H9 (cell line): ENCODE measurements around the gene LMF1. TPM values are rescaled to one million over a fixed set of nuclear protein-coding genes. Genes with fewer than 3 reads are reported as not detected.

Experiments used
- DNase-seq: peaks from one replicate; pipeline ENCODE4 v3.0.0-alpha.2; 2017
- H2AFZ ChIP-seq: one replicate; pipeline ENCODE4 v1.6.1; 2013; ENCODE audit warnings: mild to moderate bottlenecking, low read length, control low read depth, moderate library complexity
- H2AK5ac ChIP-seq: 2 replicates; pipeline ENCODE4 v1.6.1; 2013; ENCODE audit warnings: low read length, control low read depth, mixed read lengths; ENCODE audit not compliant: insufficient read length
- H2BK120ac ChIP-seq: one replicate; pipeline ENCODE4 v1.6.1; 2013; ENCODE audit warnings: low read depth, mild to moderate bottlenecking, low read length, control low read depth, inconsistent platforms; ENCODE audit not compliant: poor library complexity, severe bottlenecking
- H2BK12ac ChIP-seq: 2 replicates; pipeline ENCODE4 v1.6.1; 2013; ENCODE audit warnings: low read length, control low read depth, mixed read lengths, low read depth; ENCODE audit not compliant: insufficient read length
- H2BK15ac ChIP-seq: 2 replicates; pipeline ENCODE4 v1.6.1; 2013; ENCODE audit warnings: low read depth, low read length, control low read depth
- H2BK20ac ChIP-seq: one replicate; pipeline ENCODE4 v1.6.1; 2013; ENCODE audit warnings: low read depth, mild to moderate bottlenecking, low read length, control low read depth, inconsistent platforms; ENCODE audit not compliant: poor library complexity, severe bottlenecking
- H2BK5ac ChIP-seq: 2 replicates; pipeline ENCODE4 v1.6.1; 2013; ENCODE audit warnings: low read length, control low read depth, mixed read lengths; ENCODE audit not compliant: insufficient read length
- H3K14ac ChIP-seq: 2 replicates; pipeline ENCODE4 v1.6.1; 2013; ENCODE audit warnings: low read length, control low read depth; ENCODE audit not compliant: insufficient read depth
- H3K18ac ChIP-seq: 2 replicates; pipeline ENCODE4 v1.6.1; 2013; ENCODE audit warnings: low read depth, mild to moderate bottlenecking, mixed read lengths, low read length, control low read depth; ENCODE audit not compliant: insufficient read length
- H3K23ac ChIP-seq: 2 replicates; pipeline ENCODE4 v1.6.1; 2013; ENCODE audit warnings: low read length, control low read depth, mixed read lengths, low read depth; ENCODE audit not compliant: insufficient read length
- H3K23me2 ChIP-seq: 2 replicates; pipeline ENCODE4 v1.6.1; 2013; ENCODE audit warnings: low read depth, mild to moderate bottlenecking, mixed read lengths, low read length, control low read depth; ENCODE audit not compliant: insufficient read length, poor library complexity, severe bottlenecking
- H3K27ac ChIP-seq: 2 replicates; pipeline ENCODE4 v1.5.1; 2013; ENCODE audit warnings: low read length, control low read depth, mixed read lengths, low read depth; ENCODE audit not compliant: insufficient read length
- H3K27me3 ChIP-seq: 2 replicates; pipeline ENCODE4 v1.6.1; 2013; ENCODE audit warnings: low read length, control low read depth, inconsistent platforms; ENCODE audit not compliant: insufficient read depth
- H3K4ac ChIP-seq: 2 replicates; pipeline ENCODE4 v1.6.1; 2013; ENCODE audit warnings: low read depth, mild to moderate bottlenecking, control low read depth, inconsistent platforms, low read length, moderate library complexity
- H3K4me1 ChIP-seq: 2 replicates; pipeline ENCODE4 v1.6.1; 2013; ENCODE audit warnings: low read length, control low read depth, inconsistent platforms; ENCODE audit not compliant: insufficient read depth
- H3K4me2 ChIP-seq: 2 replicates; pipeline ENCODE4 v1.6.1; 2013; ENCODE audit warnings: low read length, control low read depth, mixed read lengths; ENCODE audit not compliant: insufficient read length, insufficient read depth
- H3K56ac ChIP-seq: 2 replicates; pipeline ENCODE4 v1.6.1; 2013; ENCODE audit warnings: low read depth, mild to moderate bottlenecking, mixed read lengths, low read length, control low read depth; ENCODE audit not compliant: insufficient read length
- H3K79me1 ChIP-seq: 2 replicates; pipeline ENCODE4 v1.6.1; 2013; ENCODE audit warnings: low read depth, mild to moderate bottlenecking, moderate library complexity, low read length, control low read depth, inconsistent platforms; ENCODE audit not compliant: insufficient read depth, poor library complexity, severe bottlenecking
- H3K79me2 ChIP-seq: 2 replicates; pipeline ENCODE4 v1.6.1; 2013; ENCODE audit warnings: low read length, control low read depth, inconsistent platforms; ENCODE audit not compliant: insufficient read depth
- H3K9ac ChIP-seq: 2 replicates; pipeline ENCODE4 v1.6.1; 2013; ENCODE audit warnings: low read length, control low read depth, mixed read lengths; ENCODE audit not compliant: insufficient read length; ENCODE audit errors: extremely low read depth
- H3K9me3 ChIP-seq: one replicate; pipeline ENCODE4 v1.6.1; 2013; ENCODE audit warnings: low read depth, low read length, inconsistent platforms; ENCODE audit not compliant: control insufficient read depth
- H3T11ph ChIP-seq: one replicate; pipeline ENCODE4 v1.6.1; 2013; ENCODE audit warnings: mild to moderate bottlenecking, low read length, control low read depth, inconsistent platforms
- H4K20me1 ChIP-seq: one replicate; pipeline ENCODE4 v1.6.1; 2013; ENCODE audit not compliant: control insufficient read depth, insufficient read length, insufficient read depth
- H4K5ac ChIP-seq: 2 replicates; pipeline ENCODE4 v1.6.1; 2013; ENCODE audit warnings: low read depth, mild to moderate bottlenecking, mixed read lengths, low read length, control low read depth; ENCODE audit not compliant: insufficient read length
- H4K8ac ChIP-seq: replicated peaks from 2 replicates; pipeline ENCODE4 v1.6.1; 2013; ENCODE audit warnings: low read length, control low read depth, mixed read lengths, low read depth; ENCODE audit not compliant: insufficient read length
- H4K91ac ChIP-seq: 2 replicates; pipeline ENCODE4 v1.6.1; 2013; ENCODE audit warnings: low read depth, mild to moderate bottlenecking, moderate library complexity, mixed read lengths, low read length, control low read depth; ENCODE audit not compliant: insufficient read length
- H3K27ac Mint-ChIP-seq, 3 experiments: 2 replicates in 2 of 3; 3 replicates in 1 of 3; pipeline ENCODE4 v1.8.0; 2020 to 2021; ENCODE audit warnings: mixed read lengths in 3 of 3, mild to moderate bottlenecking in 1 of 3, moderate library complexity in 1 of 3
- H3K27me3 Mint-ChIP-seq: 2 replicates; pipeline ENCODE4 v1.8.0; 2021; ENCODE audit warnings: low read depth, mild to moderate bottlenecking, moderate library complexity, mixed read lengths
- H3K36me3 Mint-ChIP-seq, 3 experiments: 2 replicates in 2 of 3; 3 replicates in 1 of 3; pipeline ENCODE4 v1.8.0; 2020 to 2021; ENCODE audit warnings: low read depth in 3 of 3, mixed read lengths in 3 of 3; ENCODE audit not compliant: insufficient read depth in 1 of 3
- H3K4me1 Mint-ChIP-seq, 2 experiments: 2 replicates each; pipeline ENCODE4 v1.8.0; 2020; ENCODE audit warnings: mixed read lengths in 2 of 2
- H3K4me3 Mint-ChIP-seq, 2 experiments: 2 replicates in 1 of 2; 3 replicates in 1 of 2; pipeline ENCODE4 v1.8.0; 2020 to 2021; ENCODE audit warnings: mild to moderate bottlenecking in 2 of 2, mixed read lengths in 2 of 2, moderate library complexity in 1 of 2
- H3K9me3 Mint-ChIP-seq, 2 experiments: 2 replicates in 1 of 2; 3 replicates in 1 of 2; pipeline ENCODE4 v1.8.0; 2020; ENCODE audit warnings: mild to moderate bottlenecking in 2 of 2, mixed read lengths in 2 of 2, moderate library complexity in 1 of 2
- WGBS: extraction: QIAGEN DNeasy Blood & Tissue Kit; methylation state at CpG from one replicate; pipeline ENCODE4 v1.1.7; 2013; ENCODE audit warnings: missing lambda C conversion rate, low lambda C conversion rate, mixed read lengths; ENCODE audit not compliant: insufficient read length; ENCODE audit errors: extremely low coverage; 5-methylcytosine and 5-hydroxymethylcytosine counted together
- total RNA-seq: library from RNA; stranded (reverse); gene quantifications from 2 replicates; pipeline ENCODE4 v1.2.1, GENCODE V29; 2021
- TF ChIP-seq, protein P1 (sequence below): fragments of 200-600 bp; sonication (generic); conservative IDR thresholded peaks from 3 replicates; pipeline ENCODE4 v1.8.0; 2021; ENCODE audit warnings: antibody characterized with exemption, mild to moderate bottlenecking

LMF1 gene
- total RNA-seq, 1 experiment from 2014 or later: 7.1 TPM

DNA sequence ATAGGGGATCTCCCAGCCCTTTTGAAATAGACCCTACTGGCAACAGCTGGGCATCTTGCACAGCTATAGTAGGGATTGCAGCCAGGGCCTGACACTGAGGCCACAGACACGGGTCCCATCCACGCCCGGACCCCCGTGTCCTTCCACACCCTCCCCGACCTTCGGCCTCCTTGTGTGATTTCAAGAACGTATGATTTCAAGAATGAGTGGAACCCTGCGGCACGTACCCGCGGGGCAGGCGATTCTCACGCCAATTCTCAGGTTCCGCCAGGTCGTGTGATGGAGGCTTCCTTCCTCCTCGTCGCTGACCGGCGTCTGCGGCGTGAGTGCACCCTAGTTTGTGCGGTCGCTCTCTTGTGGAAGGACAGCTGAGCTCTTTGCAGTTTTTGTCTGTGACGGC, 114.0 kb downstream of the LMF1 start:
- no peaks in the 10 kb centered on the region for H3K79me2 ChIP-seq
- no peaks in the 10 kb centered on the region for H3K9me3 ChIP-seq
- H3K27me3 ChIP-seq: no peaks in the 10 kb centered on the region
- H3K14ac ChIP-seq: no peak overlapping the region
- Mint-ChIP-seq H3K27me3 (peaks cover 2% of the 10 kb centered on the region), H3K4me1 (no peaks in the 10 kb centered on the region), H3K36me3 (peaks cover 3 to 36% (median 8%) of the 10 kb centered on the region in 3 experiments; a peak in 4 of 7 replicates), H3K27ac (no peak overlapping the region), H3K9me3 (peaks cover 38 to 71% of the 10 kb centered on the region in 2 experiments), H3K4me3 (no peak overlapping the region)
- H2AK5ac ChIP-seq: no peak overlapping the region
- H3K18ac ChIP-seq: no peak overlapping the region
- no CpG with 5 or more reads among the region's 24 CpGs for WGBS
- TF ChIP-seq, protein P1, sequence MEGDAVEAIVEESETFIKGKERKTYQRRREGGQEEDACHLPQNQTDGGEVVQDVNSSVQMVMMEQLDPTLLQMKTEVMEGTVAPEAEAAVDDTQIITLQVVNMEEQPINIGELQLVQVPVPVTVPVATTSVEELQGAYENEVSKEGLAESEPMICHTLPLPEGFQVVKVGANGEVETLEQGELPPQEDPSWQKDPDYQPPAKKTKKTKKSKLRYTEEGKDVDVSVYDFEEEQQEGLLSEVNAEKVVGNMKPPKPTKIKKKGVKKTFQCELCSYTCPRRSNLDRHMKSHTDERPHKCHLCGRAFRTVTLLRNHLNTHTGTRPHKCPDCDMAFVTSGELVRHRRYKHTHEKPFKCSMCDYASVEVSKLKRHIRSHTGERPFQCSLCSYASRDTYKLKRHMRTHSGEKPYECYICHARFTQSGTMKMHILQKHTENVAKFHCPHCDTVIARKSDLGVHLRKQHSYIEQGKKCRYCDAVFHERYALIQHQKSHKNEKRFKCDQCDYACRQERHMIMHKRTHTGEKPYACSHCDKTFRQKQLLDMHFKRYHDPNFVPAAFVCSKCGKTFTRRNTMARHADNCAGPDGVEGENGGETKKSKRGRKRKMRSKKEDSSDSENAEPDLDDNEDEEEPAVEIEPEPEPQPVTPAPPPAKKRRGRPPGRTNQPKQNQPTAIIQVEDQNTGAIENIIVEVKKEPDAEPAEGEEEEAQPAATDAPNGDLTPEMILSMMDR: no peak
- H3K4ac ChIP-seq: no peak overlapping the region
- no peak for DNase-seq
- H3K56ac ChIP-seq: no peak overlapping the region
- H3K79me1 ChIP-seq: no peaks in the 10 kb centered on the region
- no peak overlapping the region for H3K27ac ChIP-seq
- H4K8ac ChIP-seq: no peak overlapping the region
- H2BK5ac ChIP-seq: no peak overlapping the region
- H3K23me2 ChIP-seq: no peaks in the 10 kb centered on the region
- no peak overlapping the region for H2BK15ac ChIP-seq
- H4K5ac ChIP-seq: no peak overlapping the region
- H2AFZ ChIP-seq: no peak overlapping the region
- no peak overlapping the region for H3K4me2 ChIP-seq
- H2BK20ac ChIP-seq: no peak overlapping the region
- H4K91ac ChIP-seq: no peak overlapping the region
- no peaks in the 10 kb centered on the region for H3K4me1 ChIP-seq
- no peak overlapping the region for H3K23ac ChIP-seq
- H3T11ph ChIP-seq: no peak overlapping the region
- H3K9ac ChIP-seq: no peak overlapping the region
- H4K20me1 ChIP-seq: no peaks in the 10 kb centered on the region
- no peak overlapping the region for H2BK120ac ChIP-seq
- no peak overlapping the region for H2BK12ac ChIP-seq
